Karpas-422 (cell line): ENCODE measurements around the gene SERPINB2. TPM values are rescaled to one million over a fixed set of nuclear protein-coding genes. Genes with fewer than 3 reads are reported as not detected.
"Not testable (repeated sequence)": the region's sequence is repeated elsewhere in the genome, so short reads cannot be mapped to it uniquely, and the experiment has no call there.

Source experiments
- DNase-seq: peaks from one replicate; pipeline ENCODE4 v3.0.0-alpha.2; 2015
- H2AFZ ChIP-seq: fragments of 200-600 bp; sonication (generic); 2 replicates; pipeline ENCODE4 v1.6.1; 2014; ENCODE audit warnings: antibody characterized with exemption, low read length, mixed read lengths
- H3K27ac ChIP-seq: fragments of 200-600 bp; sonication (generic); 2 replicates; pipeline ENCODE4 v1.5.1; 2014; ENCODE audit warnings: mild to moderate bottlenecking, low read length, moderate library complexity
- H3K27me3 ChIP-seq: fragments of 200-600 bp; sonication (generic); 2 replicates; pipeline ENCODE4 v1.6.1; 2014; ENCODE audit warnings: low read length, mixed read lengths
- H3K36me3 ChIP-seq: fragments of 200-600 bp; sonication (generic); 2 replicates; pipeline ENCODE4 v1.6.1; 2014; ENCODE audit warnings: low read length, mixed read lengths; ENCODE audit not compliant: insufficient read depth
- H3K4me1 ChIP-seq: fragments of 200-600 bp; sonication (generic); 2 replicates; pipeline ENCODE4 v1.6.1; 2014; ENCODE audit warnings: mild to moderate bottlenecking, low read length, mixed read lengths
- H3K4me2 ChIP-seq: fragments of 200-600 bp; sonication (generic); 2 replicates; pipeline ENCODE4 v1.6.1; 2014; ENCODE audit warnings: low read length, low read depth, mild to moderate bottlenecking; ENCODE audit not compliant: poor library complexity, severe bottlenecking
- H3K4me3 ChIP-seq: fragments of 200-600 bp; sonication (generic); 2 replicates; pipeline ENCODE4 v1.5.1; 2014; ENCODE audit warnings: mild to moderate bottlenecking, antibody characterized with exemption, low read length, mixed read lengths
- H3K79me2 ChIP-seq: fragments of 200-600 bp; sonication (generic); 2 replicates; pipeline ENCODE4 v1.6.1; 2014; ENCODE audit warnings: mild to moderate bottlenecking, low read length, mixed read lengths
- H3K9ac ChIP-seq: fragments of 200-600 bp; sonication (generic); 2 replicates; pipeline ENCODE4 v1.6.0; 2014; ENCODE audit warnings: low read length
- H3K9me2 ChIP-seq: fragments of 200-600 bp; sonication (generic), shearing (Covaris generic); replicated peaks from 2 replicates; pipeline ENCODE4 v1.6.0; 2014; ENCODE audit warnings: mild to moderate bottlenecking, low read length, moderate library complexity; ENCODE audit not compliant: insufficient read depth
- H3K9me3 ChIP-seq: fragments of 300-700, 200-600 bp; sonication (generic); 2 replicates; pipeline ENCODE4 v1.6.1; 2014; ENCODE audit warnings: low read length, mixed read lengths
- H4K20me1 ChIP-seq: fragments of 200-600 bp; sonication (generic); 2 replicates; pipeline ENCODE4 v1.6.1; 2014; ENCODE audit warnings: mild to moderate bottlenecking, antibody characterized with exemption, low read length, low read depth; ENCODE audit not compliant: insufficient read depth
- total RNA-seq: library from RNA; depleted of rRNA; stranded (reverse); fragments of >200 nt; shearing (Covaris generic); gene quantifications from 2 replicates; pipeline ENCODE4 v1.2.3, GENCODE V29; 2014; ENCODE audit warnings: low replicate concordance

Gene SERPINB2
- total RNA-seq, 1 experiment from 2014 or later, result not detected

DNA sequence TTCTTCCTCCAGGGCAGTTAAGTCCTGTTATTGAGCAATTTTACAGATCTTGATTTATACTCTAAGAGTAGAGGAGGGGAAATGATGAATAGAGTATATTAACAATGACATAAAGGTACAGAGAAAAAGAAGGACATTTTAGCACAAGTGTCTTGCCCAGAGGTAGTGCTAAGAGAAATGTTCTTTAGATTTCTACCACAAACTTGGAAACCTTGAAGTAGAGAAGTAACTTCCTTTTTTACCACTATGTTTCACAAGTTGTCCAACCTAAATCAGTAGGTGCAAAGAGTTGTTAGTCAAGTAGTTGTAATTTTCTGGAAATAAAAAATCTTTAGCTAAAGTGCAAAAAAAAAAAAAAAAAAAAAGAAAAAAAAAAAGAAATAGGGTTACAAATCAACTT is 41.9 kb downstream of the SERPINB2 start:
- not testable (repeated sequence) for H3K9me3 ChIP-seq, H3K79me2 ChIP-seq

DNA sequence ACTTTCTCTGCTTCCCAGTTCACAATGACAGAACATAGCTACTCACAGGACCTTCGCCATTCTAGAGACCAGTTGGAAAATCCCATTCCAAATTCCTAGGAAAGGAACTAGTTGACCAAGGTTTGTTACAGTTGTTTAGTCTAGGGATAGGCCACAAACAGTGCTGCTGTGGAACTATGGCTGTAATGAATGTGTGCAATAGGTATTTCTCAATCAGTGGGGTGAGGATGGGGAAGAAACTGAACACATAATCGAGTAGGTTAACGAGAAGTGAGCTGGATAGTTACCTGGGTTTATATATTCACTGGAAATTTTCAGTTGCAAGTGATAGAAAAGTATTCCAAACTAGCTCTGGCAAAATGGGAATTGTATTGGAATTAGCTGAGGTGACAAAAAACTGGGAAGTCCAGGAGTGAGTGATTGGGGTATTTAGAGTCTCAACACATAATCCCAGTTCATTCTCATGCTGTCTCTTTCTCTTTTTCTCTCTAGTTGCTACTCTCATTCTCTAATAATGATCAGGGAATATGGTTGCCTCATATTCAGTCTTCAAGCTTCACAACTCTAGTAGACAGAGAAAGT is 43.4 kb downstream of the SERPINB2 start:
- Histone ChIP-seq H3K79me2 (no peaks in the 10 kb centered on the region), H2AFZ (no peak overlapping the region), H3K9me3 (no peaks in the 10 kb centered on the region), H3K4me3 (no peak overlapping the region), H3K9me2 (no peaks in the 10 kb centered on the region), H3K27ac (no peak overlapping the region), H4K20me1 (no peaks in the 10 kb centered on the region), H3K9ac (no peak overlapping the region), H3K27me3 (no peaks in the 10 kb centered on the region), H3K4me2 (no peak overlapping the region), H3K4me1 (peaks cover 2% of the 10 kb centered on the region), H3K36me3 (no peaks in the 10 kb centered on the region)
- DNase-seq, result no peak

More for the DNA sequence above, 41.9 kb downstream of the SERPINB2 start:
- not testable (repeated sequence) for H3K36me3 ChIP-seq, H3K4me1 ChIP-seq, H3K4me3 ChIP-seq, H2AFZ ChIP-seq, H3K4me2 ChIP-seq, H4K20me1 ChIP-seq, H3K9ac ChIP-seq, H3K27ac ChIP-seq, DNase-seq, H3K27me3 ChIP-seq, H3K9me2 ChIP-seq

DNA sequence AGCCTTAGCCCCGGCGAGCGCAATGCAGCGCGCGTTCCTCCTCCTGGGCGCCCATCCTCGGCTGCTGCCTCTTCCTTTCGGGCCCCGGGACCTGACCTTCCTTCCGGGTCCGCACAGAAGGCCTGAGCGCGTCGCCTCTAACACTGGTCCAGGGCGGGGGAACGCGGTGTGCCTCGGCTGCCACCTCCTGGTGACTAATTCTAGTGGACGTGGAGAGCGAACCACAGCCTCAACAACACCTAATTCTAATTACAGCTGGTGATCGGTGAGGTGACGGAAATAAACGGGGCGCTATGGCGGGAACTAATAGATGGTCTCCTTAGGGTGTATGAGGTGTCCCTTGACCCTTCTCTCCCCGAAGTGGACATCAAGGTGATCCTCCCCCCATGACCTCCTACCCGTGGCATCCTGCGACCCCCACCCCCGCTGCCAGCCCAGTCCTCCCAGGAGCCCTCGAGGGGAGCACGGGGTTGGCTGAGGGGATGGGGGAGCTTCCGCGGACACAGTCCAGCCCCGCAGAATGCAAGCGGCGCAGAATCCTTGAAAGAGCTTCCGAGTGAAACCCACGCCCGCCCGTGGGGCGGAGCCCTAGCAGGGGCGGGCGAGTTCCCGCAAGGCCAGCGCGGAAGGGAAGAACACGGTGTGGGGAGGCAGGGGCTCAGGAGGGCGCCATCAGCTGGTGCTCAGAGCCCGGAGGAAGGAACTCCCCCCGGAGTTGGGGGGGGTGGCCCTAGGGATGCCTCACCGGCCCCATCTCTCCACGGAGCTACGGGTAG is 48.8 kb downstream of the SERPINB2 start:
- Histone ChIP-seq H3K27me3 (0 out of 2 replicates have a peak, but pooled peaks cover 3% of the 10 kb centered on the region), H3K9me2 (no peaks in the 10 kb centered on the region), H3K36me3 (no peaks in the 10 kb centered on the region), H4K20me1 (no peaks in the 10 kb centered on the region), H3K27ac (no peak overlapping the region), H3K9me3 (no peaks in the 10 kb centered on the region), H3K79me2 (no peaks in the 10 kb centered on the region), H3K9ac (peak overlapping the region; percentile 66), H3K4me2 (peak overlapping the region; percentile 89), H3K4me3 (peak overlapping the region; percentile 69), H2AFZ (peak overlapping the region; percentile 98), H3K4me1 (peaks cover 14% of the 10 kb centered on the region)
- peak; percentile 97 for DNase-seq

DNA sequence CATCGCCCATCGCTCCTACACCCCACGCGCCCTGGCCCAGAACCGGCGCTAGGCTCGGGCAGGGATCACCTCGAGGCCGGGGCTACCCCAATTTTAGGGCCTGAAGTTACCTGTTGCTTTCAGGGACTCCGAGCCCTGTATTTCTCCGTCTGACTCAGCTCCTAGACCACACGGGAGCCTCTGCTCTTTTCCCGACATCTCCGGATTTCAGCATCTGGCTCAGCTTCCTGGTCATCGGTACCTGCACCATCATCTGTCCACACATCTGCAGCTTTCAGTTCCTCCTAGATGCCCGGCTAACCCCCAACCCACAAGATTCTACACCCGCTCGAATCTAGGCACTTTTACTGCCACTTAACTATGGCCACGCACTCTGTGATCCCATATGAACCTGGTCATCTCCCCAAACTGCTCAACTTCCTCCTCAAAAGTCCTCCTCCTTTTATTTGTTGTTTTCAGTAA is 49.5 kb downstream of the SERPINB2 start:
- Histone ChIP-seq H3K27me3 (0 out of 2 replicates have a peak, but pooled peaks cover 3% of the 10 kb centered on the region), H3K9me3 (no peaks in the 10 kb centered on the region), H3K4me3 (peak overlapping the region; percentile 69), H3K9ac (peak overlapping the region; percentile 66), H3K36me3 (no peaks in the 10 kb centered on the region), H2AFZ (peak overlapping the region; percentile 98), H3K4me1 (peaks cover 14% of the 10 kb centered on the region), H3K9me2 (no peaks in the 10 kb centered on the region), H3K79me2 (no peaks in the 10 kb centered on the region), H4K20me1 (no peaks in the 10 kb centered on the region), H3K27ac (no peak overlapping the region), H3K4me2 (peak overlapping the region; percentile 89)
- DNase-seq, result no peak

DNA sequence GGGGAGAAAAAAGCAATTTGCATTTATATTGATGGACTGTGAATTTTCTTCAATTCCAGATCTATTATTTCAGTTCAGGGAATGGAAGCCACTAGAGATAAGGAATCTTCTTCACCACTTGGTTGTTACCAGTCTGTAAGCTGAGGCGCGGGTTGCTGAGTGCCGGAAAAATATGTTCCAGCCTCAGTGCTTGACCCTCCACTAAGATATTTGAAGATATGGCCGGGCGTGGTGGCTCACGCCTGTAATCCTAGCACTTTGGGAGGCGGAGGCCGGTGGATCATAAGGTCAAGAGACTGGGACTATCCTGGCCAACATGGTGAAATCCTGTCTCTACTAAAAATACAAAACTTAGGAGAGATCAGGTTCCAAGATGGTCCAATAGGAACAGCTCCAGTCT is 52.5 kb downstream of the SERPINB2 start:
- Histone ChIP-seq H3K4me1 (peaks cover 14% of the 10 kb centered on the region), H3K27ac (no peak overlapping the region), H3K9ac (no peak overlapping the region), H3K79me2 (no peaks in the 10 kb centered on the region), H3K27me3 (0 out of 2 replicates have a peak, but pooled peaks cover 3% of the 10 kb centered on the region), H2AFZ (no peak overlapping the region), H3K4me3 (no peak overlapping the region), H3K36me3 (no peaks in the 10 kb centered on the region), H4K20me1 (no peaks in the 10 kb centered on the region), H3K4me2 (no peak overlapping the region), H3K9me2 (no peaks in the 10 kb centered on the region), H3K9me3 (no peaks in the 10 kb centered on the region)
- DNase-seq, result no peak

DNA sequence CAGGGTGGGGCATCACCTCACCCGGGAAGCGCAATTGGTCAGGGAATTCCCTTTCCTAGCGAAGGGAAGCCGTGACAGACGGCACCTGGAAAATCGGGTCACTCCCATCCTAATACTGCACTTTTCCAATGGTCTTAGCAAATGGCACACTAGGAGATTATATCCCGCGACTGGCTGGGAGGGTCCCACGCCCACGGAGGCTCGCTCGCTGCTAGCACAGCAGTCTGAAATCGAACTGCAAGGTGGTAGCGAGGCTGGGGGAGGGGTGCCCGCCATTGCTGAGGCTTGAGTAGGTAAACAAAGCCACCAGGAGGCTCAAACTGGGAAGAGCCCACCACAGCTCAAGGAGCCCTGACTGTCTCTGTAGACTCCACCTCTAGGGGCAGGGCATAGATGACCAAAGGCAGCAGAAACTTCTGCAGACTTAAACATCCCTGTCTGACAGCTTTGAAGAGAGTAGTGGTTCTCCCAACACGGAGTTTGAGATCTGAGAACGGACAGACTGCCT is 53.1 kb downstream of the SERPINB2 start:
- not testable (repeated sequence) for H3K4me2 ChIP-seq, H3K36me3 ChIP-seq, H3K27ac ChIP-seq, H3K9me3 ChIP-seq, H2AFZ ChIP-seq, H3K9me2 ChIP-seq, H3K27me3 ChIP-seq, H3K79me2 ChIP-seq, DNase-seq, H3K9ac ChIP-seq, H4K20me1 ChIP-seq, H3K4me3 ChIP-seq
- peaks cover 14% of the 10 kb centered on the region for H3K4me1 ChIP-seq

DNA sequence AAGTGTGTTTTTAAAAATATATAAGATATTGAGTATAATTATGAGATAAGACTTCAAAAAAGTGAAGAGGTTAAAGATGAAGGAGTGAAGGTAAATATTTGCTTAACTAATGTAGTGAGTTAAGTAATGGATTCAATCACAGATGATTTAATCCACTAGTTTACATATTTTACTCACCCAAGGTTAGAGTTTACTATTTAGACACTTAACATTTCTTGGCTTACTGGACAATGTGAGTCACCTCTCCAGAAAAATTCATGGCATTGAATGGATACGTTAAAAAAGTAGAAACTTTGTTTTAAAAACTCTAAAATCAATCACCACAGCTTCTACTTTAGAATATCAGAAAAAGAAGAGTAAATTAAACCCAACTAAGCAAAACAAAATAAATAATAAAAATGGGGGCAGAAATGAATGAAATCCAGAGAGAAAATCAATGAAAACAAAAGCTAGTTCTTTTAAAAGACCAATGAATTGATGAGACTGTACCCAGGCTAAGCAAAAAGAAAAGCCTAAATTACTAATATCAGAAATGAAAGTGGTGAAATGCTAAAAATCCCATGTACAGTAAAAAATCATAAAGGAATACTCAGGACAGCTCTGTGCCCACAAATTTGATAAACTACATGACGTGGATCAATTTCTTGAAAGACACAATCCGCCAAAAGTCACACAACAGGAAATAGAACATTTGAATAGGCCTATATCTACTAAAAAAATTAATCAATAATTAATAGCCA is 59.7 kb downstream of the SERPINB2 start:
- DNase-seq, result no peak
- Histone ChIP-seq H3K27me3 (no peaks in the 10 kb centered on the region), H3K9me3 (no peaks in the 10 kb centered on the region), H3K79me2 (no peaks in the 10 kb centered on the region), H3K4me3 (no peak overlapping the region), H4K20me1 (no peaks in the 10 kb centered on the region), H3K36me3 (no peaks in the 10 kb centered on the region), H3K4me1 (peaks cover 9% of the 10 kb centered on the region), H2AFZ (no peak overlapping the region), H3K4me2 (no peak overlapping the region), H3K9me2 (no peaks in the 10 kb centered on the region), H3K9ac (no peak overlapping the region), H3K27ac (no peak overlapping the region)
